Duodenal mucosa (tissue), 2 donors: ENCODE results near the gene LRP3.

ENCODE experiments used
- H3K27ac ChIP-seq: one replicate; pipeline ENCODE4 v1.7.0; 2013; ENCODE audit warnings: low read depth, low read length
- H3K27me3 ChIP-seq, 2 donors: one replicate each; pipeline ENCODE4 v1.7.0; 2013; ENCODE audit warnings: low read length in 2 of 2, control low read depth in 1 of 2; ENCODE audit not compliant: insufficient read depth in 2 of 2, control insufficient read depth in 1 of 2
- H3K36me3 ChIP-seq, 2 donors: one replicate each; pipeline ENCODE4 v1.7.0; 2013; ENCODE audit warnings: low read length in 2 of 2, control low read depth in 1 of 2; ENCODE audit not compliant: insufficient read depth in 2 of 2, control insufficient read depth in 1 of 2
- H3K4me1 ChIP-seq, 2 donors: one replicate each; pipeline ENCODE4 v1.7.0; 2013; ENCODE audit warnings: low read length in 2 of 2, control low read depth in 1 of 2; ENCODE audit not compliant: insufficient read depth in 2 of 2, control insufficient read depth in 1 of 2
- H3K4me3 ChIP-seq, 2 donors: one replicate each; pipeline ENCODE4 v1.7.0; 2013; ENCODE audit warnings: low read length in 2 of 2, low read depth in 1 of 2
- H3K9ac ChIP-seq, 2 donors: one replicate each; pipeline ENCODE4 v1.7.0; 2013; ENCODE audit warnings: low read length in 2 of 2, low read depth in 1 of 2
- H3K9me3 ChIP-seq, 2 donors: one replicate each; pipeline ENCODE4 v1.7.0; 2013; ENCODE audit warnings: low read length in 2 of 2, control low read depth in 1 of 2; ENCODE audit not compliant: control insufficient read depth in 1 of 2

Gene LRP3

DNA sequence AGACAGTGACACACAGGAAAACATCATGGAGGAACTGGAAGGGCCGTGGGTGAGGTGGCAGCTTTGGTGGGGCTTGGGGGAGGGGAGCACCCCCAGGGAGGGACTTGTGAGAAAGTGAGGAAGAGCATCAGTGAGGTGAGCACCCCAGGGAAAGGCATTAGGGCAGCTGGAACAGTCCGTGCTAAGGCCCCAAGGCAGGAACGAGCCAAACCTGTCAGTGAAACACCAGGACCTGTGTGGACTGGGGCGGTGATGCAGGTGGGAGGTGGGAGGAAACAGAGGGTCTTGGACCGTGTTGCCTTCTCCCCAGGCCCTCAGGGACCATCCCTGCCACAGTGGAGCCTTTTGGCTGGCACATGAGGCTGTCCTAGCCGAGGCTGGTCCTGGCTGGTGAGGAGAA, 48.8 kb downstream of the LRP3 start:
- H3K4me3 ChIP-seq: no peak overlapping the region
- H3K27me3 ChIP-seq: no peaks in the 10 kb centered on the region
- peaks cover 6 to 7% of the 10 kb centered on the region in 2 donors for H3K4me1 ChIP-seq
- H3K36me3 ChIP-seq: no peaks in the 10 kb centered on the region
- H3K27ac ChIP-seq: no peak overlapping the region
- peaks cover 7 to 11% of the 10 kb centered on the region in 2 donors for H3K9me3 ChIP-seq
- H3K9ac ChIP-seq: no peak overlapping the region

DNA sequence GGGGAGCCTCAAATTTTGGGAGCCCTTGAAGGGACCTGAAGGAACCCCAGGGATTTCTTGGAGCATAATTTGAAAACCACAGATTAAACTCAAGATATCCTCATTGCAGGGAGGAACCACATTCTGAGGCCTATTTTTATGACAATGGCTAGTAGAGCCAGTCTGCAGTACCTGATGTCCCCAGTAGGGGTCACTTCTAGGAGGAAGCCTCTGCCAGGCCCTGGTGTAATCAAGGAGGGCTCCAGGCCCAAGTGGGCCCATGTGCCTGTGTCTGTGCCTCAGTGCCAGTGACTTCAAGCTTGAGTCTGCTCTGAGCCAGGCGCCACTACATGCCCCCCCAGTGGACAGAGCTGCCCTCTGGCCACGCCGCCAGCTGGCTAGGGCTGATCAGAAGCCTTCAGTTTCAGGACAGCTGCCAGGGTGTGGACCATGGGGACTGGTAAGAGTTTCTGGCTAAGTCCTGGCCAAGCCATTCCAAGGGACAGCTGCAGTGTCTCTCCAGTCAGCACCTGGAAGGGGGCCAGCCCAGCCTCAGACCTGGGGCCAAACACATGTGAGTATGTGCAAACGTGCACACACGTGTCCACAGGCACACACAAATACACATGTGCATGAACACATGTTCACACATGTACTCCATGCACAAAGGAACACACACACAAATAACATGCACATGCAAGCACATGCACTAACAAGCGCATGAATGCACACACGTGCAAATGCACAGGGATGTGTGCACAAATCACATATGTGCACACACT, 52.0 kb downstream of the LRP3 start:
- no peak overlapping the region for H3K4me3 ChIP-seq

DNA sequence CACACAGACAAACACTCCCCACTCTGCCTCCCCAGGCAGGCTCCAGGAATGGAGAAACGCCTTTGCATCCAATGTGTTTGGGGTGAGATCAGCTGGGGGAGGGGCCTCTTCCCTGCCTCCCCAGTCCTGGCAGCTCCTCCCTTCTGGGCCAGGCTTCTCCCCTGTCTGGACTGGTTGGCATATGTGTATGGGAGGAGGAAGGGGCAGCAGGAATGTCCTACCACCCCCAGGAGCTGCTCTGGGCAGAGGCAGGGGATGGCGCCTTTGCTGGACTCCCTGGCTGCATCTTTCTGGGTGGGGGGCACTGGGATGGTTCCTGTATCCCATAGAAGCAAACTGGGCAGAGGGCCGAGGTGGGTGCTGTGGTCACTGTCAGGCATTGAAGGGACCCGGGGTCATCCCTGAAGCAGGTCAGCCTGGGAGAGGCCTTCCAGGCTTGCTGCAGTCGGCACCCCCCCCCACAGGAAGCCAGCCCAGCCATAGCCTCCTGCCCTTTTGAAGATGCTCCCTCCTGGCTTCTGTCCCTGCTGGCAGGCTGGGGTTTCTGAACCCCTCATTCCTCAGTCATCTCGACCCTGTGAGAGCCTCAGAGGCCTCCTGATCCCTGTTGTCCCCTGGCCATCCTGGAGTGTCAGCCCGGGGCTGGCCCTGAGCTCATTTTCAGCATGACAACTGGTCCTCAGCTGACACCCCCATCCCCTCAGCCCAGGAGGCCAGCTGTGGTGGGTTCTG, 52.7 kb downstream of the LRP3 start:
- Histone ChIP-seq H3K4me3 (no peak overlapping the region), H3K4me1 (peaks cover 0 to 11% of the 10 kb centered on the region in 2 donors), H3K9ac (no peak overlapping the region), H3K27ac (no peak overlapping the region), H3K9me3 (peaks cover 7 to 11% of the 10 kb centered on the region in 2 donors), H3K27me3 (no peaks in the 10 kb centered on the region), H3K36me3 (no peaks in the 10 kb centered on the region)

More for the DNA sequence above, 52.0 kb downstream of the LRP3 start:
- Histone ChIP-seq H3K36me3 (no peaks in the 10 kb centered on the region), H3K4me1 (peaks cover 2 to 11% of the 10 kb centered on the region in 2 donors), H3K9me3 (peaks cover 7 to 11% of the 10 kb centered on the region in 2 donors), H3K27ac (no peak overlapping the region), H3K9ac (no peak overlapping the region), H3K27me3 (no peaks in the 10 kb centered on the region)

GRCh38 chr19:33247441-33247819, 53.3 kb downstream of the LRP3 start:
- H3K36me3 ChIP-seq: no peaks in the 10 kb centered on the region
- H3K4me3 ChIP-seq: no peak overlapping the region
- H3K9me3 ChIP-seq: peaks cover 7 to 11% of the 10 kb centered on the region in 2 donors
- no peaks in the 10 kb centered on the region for H3K27me3 ChIP-seq
- peaks cover 0 to 11% of the 10 kb centered on the region in 2 donors for H3K4me1 ChIP-seq
- no peak overlapping the region for H3K9ac ChIP-seq
- H3K27ac ChIP-seq: no peak overlapping the region

- H3K4me1 ChIP-seq: peaks cover 0 to 11% of the 10 kb centered on the region in 2 donors
- H3K27ac ChIP-seq: no peak overlapping the region
- no peaks in the 10 kb centered on the region for H3K36me3 ChIP-seq
- peaks cover 7 to 11% of the 10 kb centered on the region in 2 donors for H3K9me3 ChIP-seq
- no peak overlapping the region for H3K4me3 ChIP-seq
- H3K27me3 ChIP-seq: no peaks in the 10 kb centered on the region
- H3K9ac ChIP-seq: no peak overlapping the region
These were observed 54.0 kb downstream of the LRP3 start for GRCh38 chr19:33248104-33248503.

DNA sequence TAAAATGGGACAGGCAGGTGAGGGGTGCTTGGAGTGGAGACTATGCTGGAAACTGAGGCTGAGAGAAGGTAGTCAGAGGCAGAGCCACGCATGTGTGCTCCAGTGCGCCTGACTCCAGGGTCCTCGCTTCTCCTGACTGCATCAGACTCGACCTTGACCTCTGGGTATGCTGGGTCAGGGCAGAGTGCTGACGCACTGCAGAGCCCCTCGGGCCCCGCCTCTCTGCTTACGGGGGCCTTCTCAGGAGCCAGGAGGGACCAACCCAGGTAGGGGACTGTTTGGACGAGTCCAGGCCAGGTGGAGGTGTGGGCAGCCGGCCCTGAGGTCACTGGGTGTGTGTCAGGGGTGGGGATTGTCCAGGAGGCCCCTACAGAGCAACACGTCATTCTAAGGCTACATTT, 54.4 kb downstream of the LRP3 start:
- no peak overlapping the region for H3K9ac ChIP-seq
- H3K4me3 ChIP-seq: no peak overlapping the region
- peaks cover 7 to 11% of the 10 kb centered on the region in 2 donors for H3K9me3 ChIP-seq
- H3K36me3 ChIP-seq: no peaks in the 10 kb centered on the region
- no peaks in the 10 kb centered on the region for H3K27me3 ChIP-seq
- H3K4me1 ChIP-seq: peaks cover 0 to 11% of the 10 kb centered on the region in 2 donors
- no peak overlapping the region for H3K27ac ChIP-seq

DNA sequence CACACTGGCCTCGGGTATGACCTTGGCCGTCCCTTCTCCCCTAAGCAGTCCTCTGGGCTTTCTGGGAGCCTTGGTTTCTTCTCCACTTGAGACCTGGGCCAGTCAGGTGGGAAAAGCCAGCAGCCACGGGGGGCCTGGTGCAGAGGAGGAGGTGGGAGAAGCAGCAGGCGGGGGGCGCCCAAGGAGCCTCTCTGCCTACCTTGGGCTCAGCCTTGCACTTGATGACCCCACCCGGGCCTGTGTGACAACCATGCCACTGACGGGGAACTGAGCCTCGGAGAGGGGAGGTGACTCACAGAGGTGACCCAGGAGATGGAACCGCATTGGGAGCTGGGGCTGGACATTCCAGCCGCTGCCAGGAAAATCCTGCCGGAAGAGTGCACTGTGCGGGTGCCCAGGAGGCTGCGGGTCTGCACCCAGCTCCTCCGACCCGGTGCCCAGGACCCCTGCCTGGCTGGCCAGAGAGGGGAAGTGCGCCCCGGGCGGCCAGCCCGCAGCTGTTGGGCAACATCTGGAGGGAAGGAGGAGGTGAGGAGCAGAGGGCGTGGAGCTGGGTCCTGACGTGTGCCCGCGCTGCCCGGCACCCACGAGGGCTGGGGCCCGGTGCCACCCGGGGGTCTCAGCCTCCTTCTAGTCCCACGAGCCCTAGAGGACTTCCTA, 55.0 kb downstream of the LRP3 start:
- no peaks in the 10 kb centered on the region for H3K36me3 ChIP-seq
- peaks cover 0 to 11% of the 10 kb centered on the region in 2 donors for H3K4me1 ChIP-seq
- no peak overlapping the region for H3K9ac ChIP-seq
- H3K9me3 ChIP-seq: peaks cover 7 to 11% of the 10 kb centered on the region in 2 donors
- H3K27ac ChIP-seq: no peak overlapping the region
- no peak overlapping the region for H3K4me3 ChIP-seq
- no peaks in the 10 kb centered on the region for H3K27me3 ChIP-seq

DNA sequence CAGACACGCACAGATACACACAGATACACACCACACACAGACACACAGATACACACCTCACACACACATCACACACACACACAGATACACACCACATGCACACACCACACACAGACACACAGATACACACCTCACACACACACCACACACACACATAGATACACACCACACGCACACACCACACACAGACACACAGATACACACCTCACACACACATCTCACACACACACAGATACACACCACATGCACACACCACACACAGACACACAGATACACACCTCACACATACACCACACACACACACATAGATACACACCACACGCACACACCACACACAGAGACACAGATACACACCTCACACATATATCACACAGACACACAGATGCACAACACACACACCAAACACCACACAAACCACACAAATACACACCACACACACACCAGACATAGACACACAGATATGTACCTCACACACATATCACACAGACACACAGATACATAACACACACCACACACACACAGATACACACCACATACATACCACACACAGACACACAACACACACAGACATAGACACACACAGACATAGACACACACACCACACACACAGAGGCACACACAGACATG, 55.7 kb downstream of the LRP3 start:
- Histone ChIP-seq H3K36me3 (no peaks in the 10 kb centered on the region), H3K9ac (no peak overlapping the region), H3K27me3 (no peaks in the 10 kb centered on the region), H3K4me1 (peaks cover 0 to 11% of the 10 kb centered on the region in 2 donors), H3K9me3 (peaks cover 7 to 11% of the 10 kb centered on the region in 2 donors), H3K4me3 (no peak overlapping the region), H3K27ac (no peak overlapping the region)

DNA sequence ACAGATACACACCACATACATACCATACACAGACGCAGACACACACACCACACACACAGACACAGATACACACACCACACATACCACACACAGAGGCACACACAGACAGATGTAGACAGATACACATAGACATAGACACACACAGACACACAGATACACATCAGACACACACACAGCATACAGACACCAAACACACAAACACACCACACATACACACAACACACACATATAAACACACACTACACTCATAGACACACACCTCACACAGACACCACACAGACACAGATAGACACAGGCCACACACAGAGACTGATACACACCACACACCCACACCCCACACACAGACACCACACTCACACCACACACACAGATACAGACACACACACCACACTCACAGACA, 56.4 kb downstream of the LRP3 start:
- Histone ChIP-seq H3K36me3 (no peaks in the 10 kb centered on the region), H3K4me3 (no peak overlapping the region), H3K9ac (no peak overlapping the region), H3K4me1 (peaks cover 0 to 11% of the 10 kb centered on the region in 2 donors), H3K27me3 (peaks cover 0 to 4% of the 10 kb centered on the region in 2 donors), H3K9me3 (peaks cover 4 to 6% of the 10 kb centered on the region in 2 donors), H3K27ac (no peak overlapping the region)
